Measurements from ENCODE around the gene CAMSAP1.

DNA sequence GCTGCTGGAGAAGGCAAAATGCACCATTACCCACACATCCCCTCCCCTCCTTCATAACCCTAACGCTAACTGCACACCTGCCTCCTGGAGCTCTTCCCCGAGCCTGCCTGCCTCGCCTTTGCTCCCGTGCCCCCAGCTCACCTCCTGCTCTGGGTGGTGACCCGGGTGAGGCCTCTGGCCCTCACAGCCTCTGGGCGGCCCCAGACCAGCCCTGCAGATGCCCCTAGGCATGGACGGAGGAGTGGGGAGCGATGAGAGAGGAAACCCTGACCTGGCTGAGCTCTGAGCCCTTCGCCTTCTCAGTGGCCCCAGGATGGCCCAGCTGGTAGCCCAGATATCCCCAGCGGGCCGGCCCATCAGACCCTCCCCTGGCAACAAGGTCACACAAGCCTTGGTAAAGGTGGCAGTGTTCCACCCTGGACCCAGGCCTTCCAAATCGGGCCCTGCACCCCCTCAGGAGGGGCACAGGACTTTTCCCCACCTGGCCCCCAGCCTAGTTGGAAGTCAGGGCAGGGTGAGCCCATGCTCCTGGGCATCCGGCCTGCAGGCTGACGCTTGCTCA, 14.5 kb upstream of the CAMSAP1 start:
- TF ChIP-seq GLIS3 (CRISPR knock-in tag; IDR thresholded peaks at IDR 0.05) (no peak), ISL1 (CRISPR knock-in tag; IDR thresholded peaks at IDR 0.05) (no peak), ZNF565 (CRISPR knock-in tag; conservative IDR thresholded peaks at IDR 0.05; ENCODE audit: low read depth) (no peak), ZFP30 (CRISPR knock-in tag; IDR thresholded peaks at IDR 0.05) (no peak), OSR1 (CRISPR knock-in tag; IDR thresholded peaks at IDR 0.05) (no peak), ARNTL (CRISPR knock-in tag; IDR thresholded peaks at IDR 0.05; ENCODE audit: borderline replicate concordance, low read depth) (no peak), ESRRG (CRISPR knock-in tag; IDR thresholded peaks at IDR 0.05) (no peak), ZNF8 (CRISPR knock-in tag; IDR thresholded peaks at IDR 0.05) (no peak)
- TF ChIP-seq, protein P1, sequence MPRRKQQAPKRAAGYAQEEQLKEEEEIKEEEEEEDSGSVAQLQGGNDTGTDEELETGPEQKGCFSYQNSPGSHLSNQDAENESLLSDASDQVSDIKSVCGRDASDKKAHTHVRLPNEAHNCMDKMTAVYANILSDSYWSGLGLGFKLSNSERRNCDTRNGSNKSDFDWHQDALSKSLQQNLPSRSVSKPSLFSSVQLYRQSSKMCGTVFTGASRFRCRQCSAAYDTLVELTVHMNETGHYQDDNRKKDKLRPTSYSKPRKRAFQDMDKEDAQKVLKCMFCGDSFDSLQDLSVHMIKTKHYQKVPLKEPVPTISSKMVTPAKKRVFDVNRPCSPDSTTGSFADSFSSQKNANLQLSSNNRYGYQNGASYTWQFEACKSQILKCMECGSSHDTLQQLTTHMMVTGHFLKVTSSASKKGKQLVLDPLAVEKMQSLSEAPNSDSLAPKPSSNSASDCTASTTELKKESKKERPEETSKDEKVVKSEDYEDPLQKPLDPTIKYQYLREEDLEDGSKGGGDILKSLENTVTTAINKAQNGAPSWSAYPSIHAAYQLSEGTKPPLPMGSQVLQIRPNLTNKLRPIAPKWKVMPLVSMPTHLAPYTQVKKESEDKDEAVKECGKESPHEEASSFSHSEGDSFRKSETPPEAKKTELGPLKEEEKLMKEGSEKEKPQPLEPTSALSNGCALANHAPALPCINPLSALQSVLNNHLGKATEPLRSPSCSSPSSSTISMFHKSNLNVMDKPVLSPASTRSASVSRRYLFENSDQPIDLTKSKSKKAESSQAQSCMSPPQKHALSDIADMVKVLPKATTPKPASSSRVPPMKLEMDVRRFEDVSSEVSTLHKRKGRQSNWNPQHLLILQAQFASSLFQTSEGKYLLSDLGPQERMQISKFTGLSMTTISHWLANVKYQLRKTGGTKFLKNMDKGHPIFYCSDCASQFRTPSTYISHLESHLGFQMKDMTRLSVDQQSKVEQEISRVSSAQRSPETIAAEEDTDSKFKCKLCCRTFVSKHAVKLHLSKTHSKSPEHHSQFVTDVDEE (CRISPR knock-in tag; IDR thresholded peaks at IDR 0.05): no peak
- TF ChIP-seq, protein P2, sequence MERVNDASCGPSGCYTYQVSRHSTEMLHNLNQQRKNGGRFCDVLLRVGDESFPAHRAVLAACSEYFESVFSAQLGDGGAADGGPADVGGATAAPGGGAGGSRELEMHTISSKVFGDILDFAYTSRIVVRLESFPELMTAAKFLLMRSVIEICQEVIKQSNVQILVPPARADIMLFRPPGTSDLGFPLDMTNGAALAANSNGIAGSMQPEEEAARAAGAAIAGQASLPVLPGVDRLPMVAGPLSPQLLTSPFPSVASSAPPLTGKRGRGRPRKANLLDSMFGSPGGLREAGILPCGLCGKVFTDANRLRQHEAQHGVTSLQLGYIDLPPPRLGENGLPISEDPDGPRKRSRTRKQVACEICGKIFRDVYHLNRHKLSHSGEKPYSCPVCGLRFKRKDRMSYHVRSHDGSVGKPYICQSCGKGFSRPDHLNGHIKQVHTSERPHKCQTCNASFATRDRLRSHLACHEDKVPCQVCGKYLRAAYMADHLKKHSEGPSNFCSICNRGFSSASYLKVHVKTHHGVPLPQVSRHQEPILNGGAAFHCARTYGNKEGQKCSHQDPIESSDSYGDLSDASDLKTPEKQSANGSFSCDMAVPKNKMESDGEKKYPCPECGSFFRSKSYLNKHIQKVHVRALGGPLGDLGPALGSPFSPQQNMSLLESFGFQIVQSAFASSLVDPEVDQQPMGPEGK (CRISPR knock-in tag; IDR thresholded peaks at IDR 0.05; ENCODE audit: borderline replicate concordance): no peak

All from SK-N-SH treated with all-trans-retinoic acid at 6 μM for 48 hours (cell line).